HepG2 (cell line): ENCODE data around the gene C20orf202. TPM values are rescaled to one million over a fixed set of nuclear protein-coding genes. Genes with fewer than 3 reads are reported as not detected.

Experiments
- ATAC-seq: fragments of 200-7000 bp; cut with Tn5 transposase; 3 replicates; pipeline ENCODE4 v1.9.1; 2020; ENCODE audit warnings: mild to moderate bottlenecking, moderate library complexity
- BruUV-seq: library from RNA; stranded (reverse); fragments of 400-500 nt; replicated peaks from 2 replicates; lab custom pipeline; 2021; lab: Mats Ljungman, UMichigan
- CTCF ChIA-PET: fragments of 300-600 bp; formaldehyde crosslinking; extraction: SDS; loops from one replicate; lab custom pipeline; 2021; ENCODE audit warnings: low total read pairs, inconsistent platforms, low intra/inter-chr PET ratio; lab: Yijun Ruan, JAX
- POLR2A ChIA-PET: fragments of 350-600 bp; sonication (Branson Sonifier 250); formaldehyde crosslinking; loops from one replicate; lab custom pipeline; 2020; ENCODE audit warnings: antibody characterized with exemption, inconsistent platforms; lab: Yijun Ruan, JAX
- DNase-seq: peaks from one replicate; pipeline ENCODE4 v3.0.0-alpha.2; 2015; ENCODE audit warnings: low spot score
- FAIRE-seq: peaks from 3 replicates; lab custom pipeline; 2011; peaks lifted over from hg19 to GRCh38; lab: Jason Lieb, UNC
- H2AFZ ChIP-seq: one replicate; pipeline ENCODE4 v1.6.1; 2011; ENCODE audit warnings: low read length, inconsistent platforms
- H3K27ac ChIP-seq: fragments of 300-600 bp; 3 replicates; pipeline ENCODE4 v1.8.0; 2011; ENCODE audit warnings: mixed run types, mild to moderate bottlenecking, mixed read lengths, low read length, inconsistent platforms; ENCODE audit not compliant: insufficient read depth; ENCODE audit errors: extremely low read length
- H3K27me3 ChIP-seq, 2 experiments: fragments of 200-600 bp in 1 of 2; 2 replicates in 1 of 2; 3 replicates in 1 of 2; pipeline versions ENCODE4 v1.6.0 to v1.8.0; 2011; ENCODE audit warnings: low read length in 2 of 2, mild to moderate bottlenecking in 2 of 2, moderate library complexity in 2 of 2, inconsistent platforms in 1 of 2; ENCODE audit not compliant: insufficient read depth in 2 of 2, control insufficient read depth in 1 of 2
- H3K36me3 ChIP-seq, 2 experiments: fragments of 200-600 bp in 1 of 2; replicated peaks in 1 of 2; 2 replicates in 1 of 2; 3 replicates in 1 of 2; pipeline versions ENCODE4 v1.5.1 to v1.8.0; 2011; ENCODE audit warnings: low read length in 2 of 2, inconsistent platforms in 1 of 2; ENCODE audit not compliant: insufficient read depth in 2 of 2, control insufficient read depth in 1 of 2
- H3K4me1 ChIP-seq: 2 replicates; pipeline ENCODE4 v1.5.1; 2012; ENCODE audit warnings: low read length, inconsistent platforms; ENCODE audit not compliant: insufficient read depth
- H3K4me2 ChIP-seq: 2 replicates; pipeline ENCODE4 v1.6.0; 2011; ENCODE audit warnings: low read depth, low read length, inconsistent platforms
- H3K4me3 ChIP-seq, 3 experiments: fragments of 200-600 bp in 1 of 3; sonication (generic), shearing (Covaris generic) in 1 of 3; replicated peaks in 1 of 3; 2 replicates each; pipeline ENCODE4 v1.5.1; 2011 to 2016; ENCODE audit warnings: low read length in 3 of 3, inconsistent platforms in 2 of 3, low read depth in 2 of 3, mild to moderate bottlenecking in 2 of 3, control low read depth in 1 of 3, mixed read lengths in 1 of 3; ENCODE audit not compliant: insufficient read depth in 1 of 3
- H3K79me2 ChIP-seq: one replicate; pipeline ENCODE4 v1.6.1; 2011; ENCODE audit warnings: low read length, inconsistent platforms; ENCODE audit not compliant: insufficient read depth
- H3K9ac ChIP-seq: 2 replicates; pipeline ENCODE4 v1.6.0; 2011; ENCODE audit warnings: mild to moderate bottlenecking, low read depth, low read length, inconsistent platforms; ENCODE audit not compliant: insufficient read depth
- H3K9me3 ChIP-seq: 2 replicates; pipeline ENCODE4 v1.5.1; 2012; ENCODE audit warnings: mild to moderate bottlenecking, low read length
- H4K20me1 ChIP-seq: 2 replicates; pipeline ENCODE4 v1.6.0; 2011; ENCODE audit warnings: inconsistent platforms, mild to moderate bottlenecking, low read length, moderate library complexity; ENCODE audit not compliant: insufficient read depth
- AHR ChIP-seq: IDR thresholded peaks from 2 replicates; pipeline ENCODE4 v1.6.1; 2018; ENCODE audit warnings: missing genetic modification reagents, missing compliant biosample characterization
- GATA4 ChIP-seq: sonication (generic); IDR thresholded peaks from 2 replicates; pipeline ENCODE4 v1.6.1; 2016; ENCODE audit warnings: antibody characterized with exemption, low read depth, borderline replicate concordance
- PCBP2 ChIP-seq: fragments of 200-400 bp; formaldehyde crosslinking; optimal IDR thresholded peaks from 2 replicates; pipeline ENCODE3; 2018; ENCODE audit warnings: low read length, low read depth; ENCODE audit not compliant: poor library complexity, severe bottlenecking
- SRSF9 ChIP-seq: fragments of 200-400 bp; formaldehyde crosslinking; IDR thresholded peaks from 2 replicates; pipeline ENCODE4 v1.6.1; 2018; ENCODE audit warnings: borderline replicate concordance, mild to moderate bottlenecking, low read depth, low read length; ENCODE audit not compliant: insufficient read depth, poor library complexity, severe bottlenecking
- ZFP37 ChIP-seq: sonication (generic); formaldehyde crosslinking; IDR thresholded peaks from 2 replicates; pipeline ENCODE4 v1.4.0; 2020; ENCODE audit warnings: missing genetic modification reagents, borderline replicate concordance
- ZHX1 ChIP-seq: sonication (generic); formaldehyde crosslinking; IDR thresholded peaks from 2 replicates; pipeline ENCODE4 v1.8.1; 2022; ENCODE audit warnings: low read depth, mild to moderate bottlenecking, missing genetic modification reagents
- ZNF230 ChIP-seq: sonication (generic); formaldehyde crosslinking; IDR thresholded peaks from 2 replicates; pipeline ENCODE4 v1.4.0; 2020; ENCODE audit warnings: mild to moderate bottlenecking, missing genetic modification reagents
- ZNF501 ChIP-seq: sonication (generic); formaldehyde crosslinking; IDR thresholded peaks from 2 replicates; pipeline ENCODE4 v1.5.1; 2020; ENCODE audit warnings: mild to moderate bottlenecking, moderate library complexity, missing genetic modification reagents
- WGBS: methylation state at CpG from one replicate; pipeline ENCODE4 v1.1.6; 2017; ENCODE audit warnings: low lambda C conversion rate; 5-methylcytosine and 5-hydroxymethylcytosine counted together
- in situ Hi-C: cut with HindIII; loops from 2 replicates; pipeline ENCODE4 v1.10.0; 2017; ENCODE audit warnings: low pct_unique_long_range_greater_than_20kb; ENCODE audit not compliant: extremely low pct_ligation_motif_present
- intact Hi-C: fragments of 100-400 bp; cut with micrococcal nuclease; formaldehyde crosslinking; loops from one replicate; pipeline ENCODE4 v1.10.0; 2022; ENCODE audit not compliant: unreplicated experiment
- polyA plus RNA-seq, 8 experiments: library from polyadenylated mRNA; depleted of rRNA in 3 of 8; stranded (reverse) in 7 of 8; unstranded in 1 of 8; fragments of >200 nt; fragmentation: Illumina TruSeq in 4 of 8; extraction: Trizol in 4 of 8; gene quantifications; 2 replicates each; pipeline versions ENCODE4 v1.2.1 to v1.2.3, GENCODE V29; 2011 to 2016; ENCODE audit warnings: low read depth in 4 of 8, missing spikeins in 1 of 8, mixed read lengths in 1 of 8; ENCODE audit not compliant: insufficient read depth in 1 of 8
- total RNA-seq, 5 experiments: library from RNA; depleted of rRNA; stranded (reverse); fragments of >200 nt; fragmentation: Illumina TruSeq; extraction: Trizol; gene quantifications; 2 replicates each; pipeline ENCODE4 v1.2.3, GENCODE V29; 2016; ENCODE audit warnings: low read depth in 1 of 5

The C20orf202 gene
- total and polyA plus RNA-seq, 2 of the 13 experiments (the other 11 are each of a cell fraction or from before 2014, with no cell fraction given): 0.20 to 1.2 TPM

- CTCF ChIA-PET: no interaction called here
Measured at GRCh38 chr20:1255675-1256074, 52.4 kb downstream of the C20orf202 start.

More at GRCh38 chr20:1255675-1256074, 52.4 kb downstream of the C20orf202 start:
- WGBS: 14% methylated on average over 2 of the region's 2 CpGs
- no peaks in the 10 kb centered on the region for H3K79me2 ChIP-seq
- intact Hi-C loops (no loop called here), in situ Hi-C loops (no loop called here)
- no peaks in the 10 kb centered on the region for H4K20me1 ChIP-seq
- H3K27me3 ChIP-seq: no peaks in the 10 kb centered on the region; a peak in 1 of 5 replicates
- FAIRE-seq (no peak), DNase-seq (no peak), ATAC-seq (no peak)
- H3K9ac ChIP-seq: no peak overlapping the region
- no peak overlapping the region for H3K4me3 ChIP-seq
- no peaks in the 10 kb centered on the region for H3K4me1 ChIP-seq
- no peak overlapping the region for H2AFZ ChIP-seq
- no TSS peak for BruUV-seq
- TF ChIP-seq GATA4: no peak
- no peak for TF ChIP-seq PCBP2
- no peak for TF ChIP-seq AHR
- no peak for TF ChIP-seq ZNF501 (CRISPR knock-in tag)
- TF ChIP-seq SRSF9: no peak
- no peak for TF ChIP-seq ZHX1 (CRISPR knock-in tag)
- no peak for TF ChIP-seq ZFP37 (CRISPR knock-in tag)
- no peak for TF ChIP-seq ZNF230
- H3K9me3 ChIP-seq: no peaks in the 10 kb centered on the region
- no peak overlapping the region for H3K4me2 ChIP-seq
- no peak overlapping the region for H3K27ac ChIP-seq
- no peaks in the 10 kb centered on the region for H3K36me3 ChIP-seq
- POLR2A ChIA-PET: no interaction called here

Other genes starting within 250 kb of the C20orf202 start
- gene RSPO4, start 201.1 kb upstream of the C20orf202 start, total RNA-seq (2016; rRNA removed; fragmentation: Illumina TruSeq; extraction: Trizol): not detected in 2 replicates
- gene RSPO4, start 201.1 kb upstream of the C20orf202 start, polyA plus RNA-seq (2011; rRNA removed): not detected in 2 replicates
- 86.0 and 113 TPM in 2 replicates for gene PSMF1, start 84.9 kb upstream of the C20orf202 start, total RNA-seq (2016; rRNA removed; fragmentation: Illumina TruSeq; extraction: Trizol)
- 82.5 and 90.6 TPM in 2 replicates for gene PSMF1, start 84.9 kb upstream of the C20orf202 start, polyA plus RNA-seq (2011; rRNA removed)
- gene TMEM74B, start 18.5 kb upstream of the C20orf202 start, total RNA-seq (2016; rRNA removed; fragmentation: Illumina TruSeq; extraction: Trizol): 2.9 and 4.7 TPM in 2 replicates
- 18.4 and 25.0 TPM in 2 replicates for gene TMEM74B, start 18.5 kb upstream of the C20orf202 start, polyA plus RNA-seq (2011; rRNA removed)
- not detected in 2 replicates for gene RAD21L1, start 22.6 kb downstream of the C20orf202 start, total RNA-seq (2016; rRNA removed; fragmentation: Illumina TruSeq; extraction: Trizol)
- not detected in 2 replicates for gene RAD21L1, start 22.6 kb downstream of the C20orf202 start, polyA plus RNA-seq (2011; rRNA removed)
- gene SNPH, start 62.8 kb downstream of the C20orf202 start, total RNA-seq (2016; rRNA removed; fragmentation: Illumina TruSeq; extraction: Trizol): 0.09 TPM in 1 of 2 replicates, not detected in the other
- gene SNPH, start 62.8 kb downstream of the C20orf202 start, polyA plus RNA-seq (2011; rRNA removed): not detected in 2 replicates
- 0.87 and 1.2 TPM in 2 replicates for gene SDCBP2, start 125.7 kb downstream of the C20orf202 start, total RNA-seq (2016; rRNA removed; fragmentation: Illumina TruSeq; extraction: Trizol)
- 2.4 and 2.9 TPM in 2 replicates for gene SDCBP2, start 125.7 kb downstream of the C20orf202 start, polyA plus RNA-seq (2011; rRNA removed)
- 119 and 188 TPM in 2 replicates for gene FKBP1A, start 189.6 kb downstream of the C20orf202 start, total RNA-seq (2016; rRNA removed; fragmentation: Illumina TruSeq; extraction: Trizol)
- gene FKBP1A, start 189.6 kb downstream of the C20orf202 start, polyA plus RNA-seq (2011; rRNA removed): 436 and 468 TPM in 2 replicates